GM21423 (cell line): ENCODE results near the gene DMD.

Experiments used
- ATAC-seq: cut with Tn5 transposase; IDR thresholded peaks from one replicate; pipeline ENCODE4 v1.9.1; 2021; ENCODE audit warnings: mild to moderate bottlenecking, moderate library complexity; ENCODE audit not compliant: unreplicated experiment

DMD gene

DNA sequence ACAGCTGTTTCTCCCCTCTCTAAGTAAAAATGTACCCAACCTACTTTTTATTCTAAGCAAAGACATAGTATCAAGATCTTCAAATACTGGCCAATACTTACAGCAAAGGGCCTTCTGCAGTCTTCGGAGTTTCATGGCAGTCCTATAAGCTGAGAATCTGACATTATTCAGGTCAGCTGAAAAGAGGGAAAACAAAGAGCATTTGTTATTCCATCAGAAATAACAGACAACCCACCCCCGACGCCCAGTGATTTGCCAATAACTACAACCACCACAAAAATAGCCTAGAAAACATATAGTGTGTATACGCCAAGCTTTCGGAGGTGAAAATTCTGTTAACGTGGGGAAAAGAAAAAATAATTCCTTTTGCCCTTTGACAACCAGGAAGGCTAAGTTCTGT lies 1988.4 kb downstream of the DMD start:
- ATAC-seq, result no peak

DNA sequence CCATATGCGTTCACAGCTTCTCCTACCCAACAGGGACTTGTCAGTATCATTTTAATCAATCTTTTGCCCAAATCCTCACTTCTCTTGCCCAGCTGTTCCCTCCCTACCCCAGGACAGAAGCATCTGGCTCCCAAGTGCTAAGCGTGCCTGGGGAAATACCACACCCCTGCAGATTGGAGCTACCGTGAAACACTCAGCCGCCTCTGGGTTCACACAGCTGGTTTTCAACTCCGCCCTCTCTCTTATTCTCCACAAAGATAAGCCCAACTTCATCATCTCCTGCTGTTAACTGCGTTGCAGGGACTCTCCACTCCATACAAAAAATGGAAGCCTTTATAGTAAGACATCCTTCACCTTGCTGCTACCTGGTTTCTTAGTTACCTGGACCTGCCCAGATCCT lies 1992.2 kb downstream of the DMD start:
- no peak for ATAC-seq

DNA sequence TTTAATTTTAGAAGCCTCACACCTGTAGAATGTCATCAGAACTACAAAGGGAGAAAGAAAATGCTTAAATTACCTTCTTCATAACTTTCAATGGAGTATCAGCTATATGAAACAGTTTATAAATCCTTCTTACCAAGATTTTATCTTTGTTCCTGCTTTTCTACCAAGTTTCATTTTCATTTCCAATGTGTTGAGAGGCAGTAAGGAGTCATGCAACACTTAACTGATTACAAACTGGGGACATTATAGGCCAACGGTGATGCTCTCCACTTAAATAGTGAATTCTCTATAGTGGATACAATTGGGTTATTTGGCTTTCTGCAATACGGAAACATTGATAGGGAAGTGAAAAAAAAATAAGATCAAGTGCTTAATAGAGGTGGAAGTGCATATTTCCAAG lies 1994.3 kb downstream of the DMD start:
- no peak for ATAC-seq

- no peak for ATAC-seq
These were observed 1996.0 kb downstream of the DMD start for GRCh38 chrX:31215277-31215815.

- no peak for ATAC-seq
These were observed 1997.4 kb downstream of the DMD start for GRCh38 chrX:31213941-31214340.

GRCh38 chrX:31212856-31213748 lies 1998.2 kb downstream of the DMD start:
- no peak for ATAC-seq

- no peak for ATAC-seq
These were observed 2002.2 kb downstream of the DMD start for GRCh38 chrX:31209005-31209628.

GRCh38 chrX:31201503-31201902 lies 2009.8 kb downstream of the DMD start:
- ATAC-seq, result no peak

GRCh38 chrX:31200430-31200829 lies 2010.9 kb downstream of the DMD start:
- ATAC-seq, result no peak

- ATAC-seq, result no peak
These were observed 2011.6 kb downstream of the DMD start for GRCh38 chrX:31199840-31200114.

DNA sequence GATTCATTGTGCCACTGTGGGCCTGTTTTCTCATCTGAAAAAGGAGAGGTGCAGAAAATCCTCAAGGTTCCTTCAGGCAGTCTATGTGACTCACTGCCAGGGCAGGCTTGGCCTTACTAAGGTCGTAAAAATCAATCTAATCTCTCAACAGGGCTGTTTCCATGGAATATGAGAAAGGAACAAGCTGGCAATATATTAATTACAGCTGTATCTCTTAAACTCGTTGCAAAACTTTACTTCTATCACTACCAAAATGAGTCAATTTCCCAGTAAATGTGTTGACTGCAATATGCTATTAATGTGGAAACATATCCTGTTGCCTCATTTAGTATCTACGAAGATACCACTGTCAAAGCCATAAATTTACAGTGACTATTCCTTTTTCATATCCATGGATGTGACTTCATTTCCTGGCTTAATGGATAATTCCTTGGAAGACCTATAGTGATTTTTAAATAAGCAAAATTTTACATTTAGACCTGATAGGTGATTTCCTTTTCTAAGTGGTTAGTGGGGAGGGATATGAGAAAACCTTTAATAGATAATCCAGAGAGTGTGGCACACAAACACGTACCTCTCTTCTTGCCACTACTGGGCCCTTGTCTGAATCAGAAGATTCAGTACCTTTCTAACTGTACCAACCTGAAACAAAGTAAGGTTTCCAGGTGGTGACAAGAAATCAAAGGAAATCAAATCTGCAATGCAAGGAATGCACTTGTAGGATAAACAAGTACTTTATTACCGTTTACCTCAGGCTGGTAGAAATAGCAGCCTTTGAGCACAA lies 2012.1 kb downstream of the DMD start:
- ATAC-seq, result no peak

DNA sequence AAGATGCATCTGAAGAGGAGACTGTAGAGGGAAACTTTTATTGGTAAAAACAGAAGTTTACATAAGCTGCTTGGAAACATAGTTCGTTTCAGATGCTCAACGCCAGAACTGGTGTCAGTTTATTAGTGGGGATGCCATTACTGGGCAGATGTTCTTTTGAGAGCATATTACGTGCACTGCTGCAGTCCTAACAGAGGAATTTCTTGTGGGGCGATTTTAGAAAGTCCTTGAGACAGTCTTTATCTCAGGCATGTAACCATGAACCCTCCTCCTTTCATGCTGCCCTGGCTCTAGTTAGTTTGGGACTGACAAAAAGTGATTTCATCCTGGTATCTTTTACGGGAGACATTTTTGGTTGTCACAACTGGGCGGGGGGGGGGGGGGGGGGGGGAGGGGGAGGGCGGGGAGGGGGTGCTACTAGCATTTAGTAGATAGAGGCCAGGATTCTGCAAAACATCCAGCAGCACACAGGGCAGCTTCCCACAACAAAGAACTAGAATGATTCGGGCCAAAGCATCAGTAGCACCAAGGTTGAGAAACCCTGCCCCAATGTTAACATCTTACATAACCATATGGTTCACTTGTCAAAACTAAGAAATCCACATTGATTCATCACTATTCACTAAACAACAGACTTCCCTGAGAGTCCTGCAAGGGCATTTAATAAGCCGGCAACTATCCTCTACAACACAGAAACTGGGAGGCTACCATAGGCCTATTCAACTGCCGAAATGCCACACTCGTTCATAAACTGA lies 2021.0 kb downstream of the DMD start:
- no peak for ATAC-seq

DNA sequence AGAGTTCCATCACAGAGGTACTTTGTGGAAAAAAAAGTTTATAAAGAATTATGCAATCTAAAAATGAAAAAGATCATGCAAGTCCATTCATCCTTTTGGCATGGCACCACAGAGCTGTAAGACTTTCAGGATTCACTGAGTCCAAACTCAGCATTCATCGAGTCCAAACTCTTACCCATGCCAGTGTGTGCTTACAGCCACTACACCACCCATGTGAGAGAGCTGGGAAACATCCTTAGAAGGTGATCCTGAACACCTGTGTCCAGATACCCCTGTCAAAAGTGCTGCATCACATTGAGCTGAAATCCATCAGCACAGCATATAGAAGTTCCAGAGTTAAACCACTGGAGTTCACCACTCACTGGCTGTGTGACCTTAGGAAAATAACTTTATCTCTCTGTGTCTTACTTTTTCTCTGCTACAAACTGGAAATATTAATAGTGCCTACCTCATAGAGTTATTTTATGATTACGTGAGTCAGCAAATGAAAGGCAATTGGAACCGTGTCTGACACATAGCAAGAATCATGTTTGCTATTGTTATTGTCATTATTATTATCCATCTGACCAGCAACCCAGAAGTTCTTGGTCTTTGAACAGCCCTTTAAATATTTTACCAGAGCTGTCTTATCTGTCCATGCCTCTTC lies 2024.5 kb downstream of the DMD start:
- ATAC-seq, result no peak

- ATAC-seq, result no peak
These were observed 2025.5 kb downstream of the DMD start for GRCh38 chrX:31185884-31186283.

GRCh38 chrX:31181377-31182000 lies 2029.9 kb downstream of the DMD start:
- ATAC-seq, result no peak

- ATAC-seq, result no peak
These were observed 2032.1 kb downstream of the DMD start for GRCh38 chrX:31179203-31179602.

- no peak for ATAC-seq
These were observed 2032.6 kb downstream of the DMD start for GRCh38 chrX:31178769-31179125.

- no peak for ATAC-seq
These were observed 2033.1 kb downstream of the DMD start for GRCh38 chrX:31178064-31178768.

DNA sequence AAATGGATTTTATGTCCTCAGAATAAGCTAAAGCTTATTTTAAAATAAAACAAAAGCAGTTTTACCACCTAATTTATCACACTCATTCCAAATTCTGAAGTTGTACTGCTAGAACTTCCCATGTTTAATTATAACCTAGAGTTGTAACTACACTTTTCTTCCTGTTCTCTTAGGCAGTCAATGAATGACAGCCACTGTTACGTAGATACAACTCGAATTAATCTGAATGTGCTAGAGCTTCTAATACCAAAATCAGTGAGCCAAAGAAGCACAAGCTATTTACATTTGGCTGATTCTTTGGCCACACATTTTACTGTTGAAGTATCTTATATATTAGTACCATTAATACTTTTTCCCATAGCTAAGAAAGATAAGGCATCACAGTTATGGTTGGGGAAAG lies 2040.6 kb downstream of the DMD start:
- no peak for ATAC-seq
